ENCODE data around the gene SLC36A4. TPM values are rescaled to one million over a fixed set of nuclear protein-coding genes. Genes with fewer than 3 reads are reported as not detected.
"Not testable (repeated sequence)": the region's sequence is repeated elsewhere in the genome, so short reads cannot be mapped to it uniquely, and the experiment has no call there.

The SLC36A4 gene
- polyA plus RNA-seq, 4 donors = 0.45 to 4.9 (median 2.4) TPM

DNA sequence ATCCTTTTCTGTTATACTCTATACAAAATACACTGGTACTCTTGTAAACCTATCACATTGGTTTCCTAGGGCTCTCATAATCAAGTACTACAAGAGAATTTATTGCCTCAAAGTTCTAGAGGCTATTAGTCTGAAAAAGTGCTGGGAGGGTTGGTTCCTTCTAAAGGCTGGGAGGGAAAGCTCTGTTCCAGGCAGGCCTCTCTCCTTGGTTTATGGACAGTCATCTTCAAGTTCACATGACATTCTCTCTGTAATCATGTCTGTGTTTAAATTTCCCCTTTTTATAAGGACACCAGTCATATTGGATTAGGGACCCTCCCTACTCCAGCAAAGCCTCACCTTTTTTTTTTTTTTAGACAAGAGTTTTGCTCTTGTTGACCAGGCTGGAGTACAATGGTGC lies 9.1 kb downstream of the SLC36A4 start:
- FAIRE-seq = no peak
- H3K36me3 ChIP-seq (ENCODE audit: control insufficient read depth in 3 of 3, insufficient read depth in 2 of 3, low read depth in 1 of 3, low read length in 3 of 3) = no peaks in the 10 kb centered on the region

GRCh38 chr11:93187290-93187689 lies 10.5 kb downstream of the SLC36A4 start:
- H3K27ac ChIP-seq (ENCODE audit: low read depth in 1 of 3, low read length in 2 of 3) = no peak overlapping the region
- FAIRE-seq (no peak), DNase-seq (no peak)
- H3K27me3 ChIP-seq (ENCODE audit: control insufficient read depth in 3 of 3, insufficient read depth in 3 of 3, low read length in 3 of 3) = no peaks in the 10 kb centered on the region
- peaks cover 0 to 16% of the 10 kb centered on the region in 2 donors for H3K9me3 ChIP-seq (ENCODE audit: control insufficient read depth in 2 of 2, insufficient read depth in 1 of 2, low read depth in 1 of 2, low read length in 1 of 2)
- H3K4me3 ChIP-seq (ENCODE audit: low read depth in 1 of 3, low read length in 3 of 3) = no peak overlapping the region
- H3K4me1 ChIP-seq (ENCODE audit: control insufficient read depth in 3 of 3, insufficient read depth in 2 of 3, low read depth in 1 of 3, low read length in 2 of 3) = no peaks in the 10 kb centered on the region
- no peaks in the 10 kb centered on the region for H3K36me3 ChIP-seq (ENCODE audit: control insufficient read depth in 3 of 3, insufficient read depth in 2 of 3, low read depth in 1 of 3, low read length in 3 of 3)

More for the DNA sequence above, 9.1 kb downstream of the SLC36A4 start:
- no peak overlapping the region for H3K27ac ChIP-seq (ENCODE audit: low read depth in 1 of 3, low read length in 2 of 3)
- no peak for DNase-seq
- no peaks in the 10 kb centered on the region for H3K4me1 ChIP-seq (ENCODE audit: control insufficient read depth in 3 of 3, insufficient read depth in 2 of 3, low read depth in 1 of 3, low read length in 2 of 3)
- no peak overlapping the region for H3K4me3 ChIP-seq (ENCODE audit: low read depth in 1 of 3, low read length in 3 of 3)
- H3K27me3 ChIP-seq (ENCODE audit: control insufficient read depth in 3 of 3, insufficient read depth in 3 of 3, low read length in 3 of 3) = no peaks in the 10 kb centered on the region
- peaks cover 0 to 16% of the 10 kb centered on the region in 2 donors for H3K9me3 ChIP-seq (ENCODE audit: control insufficient read depth in 2 of 2, insufficient read depth in 1 of 2, low read depth in 1 of 2, low read length in 1 of 2)

DNA sequence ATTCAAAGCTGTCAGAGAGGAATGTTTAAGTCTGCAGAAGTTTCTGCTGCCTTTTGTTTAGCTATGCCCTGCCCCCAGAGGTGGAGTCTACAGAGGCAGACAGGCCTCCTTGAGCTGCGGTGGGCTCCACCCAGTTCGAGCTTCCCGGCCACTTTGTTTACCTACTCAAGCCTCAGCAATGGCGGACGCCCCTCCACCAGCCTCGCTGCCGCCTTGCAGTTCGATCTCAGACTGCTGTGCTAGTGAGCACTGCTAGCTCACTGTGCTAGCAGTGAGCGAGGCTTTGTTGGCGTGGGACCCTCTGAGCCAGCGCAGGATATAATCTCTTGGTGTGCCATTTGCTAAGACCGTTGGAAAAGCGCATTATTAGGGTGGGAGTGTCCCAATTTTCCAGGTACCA lies 19.9 kb downstream of the SLC36A4 start:
- DNase-seq; H3K36me3 ChIP-seq (ENCODE audit: control insufficient read depth in 3 of 3, insufficient read depth in 2 of 3, low read depth in 1 of 3, low read length in 3 of 3); H3K4me3 ChIP-seq (ENCODE audit: low read depth in 1 of 3, low read length in 3 of 3); H3K27ac ChIP-seq (ENCODE audit: low read depth in 1 of 3, low read length in 2 of 3); H3K4me1 ChIP-seq (ENCODE audit: control insufficient read depth in 3 of 3, insufficient read depth in 2 of 3, low read depth in 1 of 3, low read length in 2 of 3); FAIRE-seq; H3K27me3 ChIP-seq (ENCODE audit: control insufficient read depth in 3 of 3, insufficient read depth in 3 of 3, low read length in 3 of 3); H3K9me3 ChIP-seq (ENCODE audit: control insufficient read depth in 2 of 2, insufficient read depth in 1 of 2, low read depth in 1 of 2, low read length in 1 of 2): not testable (repeated sequence)
- WGBS, 3 donors = 89 to 95% (median 92%) methylated on average over 13 of the region's 13 CpGs

GRCh38 chr11:93169950-93170561 lies 27.7 kb downstream of the SLC36A4 start:
- no peaks in the 10 kb centered on the region for H3K4me1 ChIP-seq (ENCODE audit: control insufficient read depth in 3 of 3, insufficient read depth in 2 of 3, low read depth in 1 of 3, low read length in 2 of 3)
- no peaks in the 10 kb centered on the region for H3K27me3 ChIP-seq (ENCODE audit: control insufficient read depth in 3 of 3, insufficient read depth in 3 of 3, low read length in 3 of 3)
- no peaks in the 10 kb centered on the region for H3K9me3 ChIP-seq (ENCODE audit: control insufficient read depth in 2 of 2, insufficient read depth in 1 of 2, low read depth in 1 of 2, low read length in 1 of 2)
- DNase-seq = peak; percentile 6 to 25
- 43 to 59% (median 49%) methylated on average over 2 of the region's 2 CpGs for WGBS, 3 donors
- H3K4me3 ChIP-seq (ENCODE audit: low read depth in 1 of 3, low read length in 3 of 3) = no peak overlapping the region
- peak; percentile 64 for FAIRE-seq
- no peaks in the 10 kb centered on the region for H3K36me3 ChIP-seq (ENCODE audit: control insufficient read depth in 3 of 3, insufficient read depth in 2 of 3, low read depth in 1 of 3, low read length in 3 of 3)
- no peak overlapping the region for H3K27ac ChIP-seq (ENCODE audit: low read depth in 1 of 3, low read length in 2 of 3)

DNA sequence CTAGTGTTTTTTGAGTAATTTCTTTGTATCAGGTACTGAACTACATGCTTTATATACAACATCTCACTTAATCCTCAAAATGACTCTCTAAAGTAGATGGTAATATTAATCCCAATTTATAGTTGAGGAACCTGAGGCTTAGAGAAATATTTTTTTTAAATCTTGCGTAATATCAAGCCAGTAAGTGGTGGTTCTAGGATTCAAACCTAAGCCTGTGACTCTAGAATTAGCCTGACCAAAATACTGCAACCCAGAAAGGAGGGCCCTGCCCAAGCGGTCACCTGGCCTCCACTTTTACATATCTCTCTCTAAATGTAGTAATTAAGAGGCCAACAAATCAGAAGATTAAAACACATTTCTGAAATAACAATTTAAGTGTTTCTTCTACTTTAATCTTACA lies 28.6 kb downstream of the SLC36A4 start:
- H3K36me3 ChIP-seq (ENCODE audit: control insufficient read depth in 3 of 3, insufficient read depth in 2 of 3, low read depth in 1 of 3, low read length in 3 of 3) = no peaks in the 10 kb centered on the region
- WGBS, 3 donors = 95 to 97% (median 96%) methylated on average over 2 of the region's 2 CpGs
- H3K9me3 ChIP-seq (ENCODE audit: control insufficient read depth in 2 of 2, insufficient read depth in 1 of 2, low read depth in 1 of 2, low read length in 1 of 2) = no peaks in the 10 kb centered on the region
- H3K4me3 ChIP-seq (ENCODE audit: low read depth in 1 of 3, low read length in 3 of 3) = no peak overlapping the region
- H3K4me1 ChIP-seq (ENCODE audit: control insufficient read depth in 3 of 3, insufficient read depth in 2 of 3, low read depth in 1 of 3, low read length in 2 of 3) = no peaks in the 10 kb centered on the region
- H3K27ac ChIP-seq (ENCODE audit: low read depth in 1 of 3, low read length in 2 of 3) = no peak overlapping the region
- DNase-seq (no peak), FAIRE-seq (no peak)
- H3K27me3 ChIP-seq (ENCODE audit: control insufficient read depth in 3 of 3, insufficient read depth in 3 of 3, low read length in 3 of 3) = no peaks in the 10 kb centered on the region

DNA sequence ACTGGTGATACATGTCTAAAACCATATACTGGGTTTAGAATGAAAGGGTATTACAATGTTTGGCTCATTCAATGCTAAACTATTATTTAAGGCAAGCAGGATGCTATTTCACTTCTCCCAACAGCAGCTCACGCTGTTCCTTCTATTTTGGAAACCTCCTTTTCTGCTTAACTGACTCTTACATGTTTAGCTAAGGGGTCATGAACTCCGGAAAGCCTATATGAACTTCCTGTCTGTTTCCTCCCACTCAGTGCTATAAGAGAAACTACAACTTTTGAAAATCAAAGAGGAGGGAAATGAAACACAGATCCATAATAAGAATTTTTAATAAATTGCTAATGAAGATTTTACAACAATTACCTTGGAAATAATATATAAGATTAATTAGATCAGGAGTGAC lies 30.9 kb downstream of the SLC36A4 start:
- WGBS, 3 donors = 59 to 84% (median 65%) methylated on average over 2 of the region's 2 CpGs
- DNase-seq = no peak
- H3K27me3 ChIP-seq (ENCODE audit: control insufficient read depth in 3 of 3, insufficient read depth in 3 of 3, low read length in 3 of 3) = no peaks in the 10 kb centered on the region

GRCh38 chr11:93166194-93166593 lies 31.6 kb downstream of the SLC36A4 start:
- H3K9me3 ChIP-seq (ENCODE audit: control insufficient read depth in 2 of 2, insufficient read depth in 1 of 2, low read depth in 1 of 2, low read length in 1 of 2) = no peaks in the 10 kb centered on the region
- H3K27me3 ChIP-seq (ENCODE audit: control insufficient read depth in 3 of 3, insufficient read depth in 3 of 3, low read length in 3 of 3) = no peaks in the 10 kb centered on the region
- FAIRE-seq (no peak), DNase-seq (no peak)
- no peaks in the 10 kb centered on the region for H3K4me1 ChIP-seq (ENCODE audit: control insufficient read depth in 3 of 3, insufficient read depth in 2 of 3, low read depth in 1 of 3, low read length in 2 of 3)
- H3K4me3 ChIP-seq (ENCODE audit: low read depth in 1 of 3, low read length in 3 of 3) = no peak overlapping the region
- H3K36me3 ChIP-seq (ENCODE audit: control insufficient read depth in 3 of 3, insufficient read depth in 2 of 3, low read depth in 1 of 3, low read length in 3 of 3) = no peaks in the 10 kb centered on the region
- H3K27ac ChIP-seq (ENCODE audit: low read depth in 1 of 3, low read length in 2 of 3) = no peak overlapping the region

More for the DNA sequence above, 30.9 kb downstream of the SLC36A4 start:
- no peaks in the 10 kb centered on the region for H3K4me1 ChIP-seq (ENCODE audit: control insufficient read depth in 3 of 3, insufficient read depth in 2 of 3, low read depth in 1 of 3, low read length in 2 of 3)
- H3K9me3 ChIP-seq (ENCODE audit: control insufficient read depth in 2 of 2, insufficient read depth in 1 of 2, low read depth in 1 of 2, low read length in 1 of 2) = no peaks in the 10 kb centered on the region
- H3K27ac ChIP-seq (ENCODE audit: low read depth in 1 of 3, low read length in 2 of 3) = no peak overlapping the region
- FAIRE-seq = no peak
- no peaks in the 10 kb centered on the region for H3K36me3 ChIP-seq (ENCODE audit: control insufficient read depth in 3 of 3, insufficient read depth in 2 of 3, low read depth in 1 of 3, low read length in 3 of 3)
- no peak overlapping the region for H3K4me3 ChIP-seq (ENCODE audit: low read depth in 1 of 3, low read length in 3 of 3)

- no peak overlapping the region for H3K27ac ChIP-seq (ENCODE audit: low read depth in 1 of 3, low read length in 2 of 3)
- FAIRE-seq = no peak
- H3K9me3 ChIP-seq (ENCODE audit: control insufficient read depth in 2 of 2, insufficient read depth in 1 of 2, low read depth in 1 of 2, low read length in 1 of 2) = no peaks in the 10 kb centered on the region
- WGBS, 3 donors = 96 to 98% (median 97%) methylated on average over 1 of the region's 1 CpG
- H3K27me3 ChIP-seq (ENCODE audit: control insufficient read depth in 3 of 3, insufficient read depth in 3 of 3, low read length in 3 of 3) = no peaks in the 10 kb centered on the region
- H3K36me3 ChIP-seq (ENCODE audit: control insufficient read depth in 3 of 3, insufficient read depth in 2 of 3, low read depth in 1 of 3, low read length in 3 of 3) = no peaks in the 10 kb centered on the region
- no peak overlapping the region for H3K4me3 ChIP-seq (ENCODE audit: low read depth in 1 of 3, low read length in 3 of 3)
- H3K4me1 ChIP-seq (ENCODE audit: control insufficient read depth in 3 of 3, insufficient read depth in 2 of 3, low read depth in 1 of 3, low read length in 2 of 3) = no peaks in the 10 kb centered on the region
- DNase-seq = no peak
Measured at GRCh38 chr11:93160808-93161207, 37.0 kb downstream of the SLC36A4 start.

- Histone ChIP-seq H3K27me3 (ENCODE audit: control insufficient read depth in 3 of 3, insufficient read depth in 3 of 3, low read length in 3 of 3) (no peaks in the 10 kb centered on the region), H3K36me3 (ENCODE audit: control insufficient read depth in 3 of 3, insufficient read depth in 2 of 3, low read depth in 1 of 3, low read length in 3 of 3) (no peaks in the 10 kb centered on the region), H3K27ac (ENCODE audit: low read depth in 1 of 3, low read length in 2 of 3) (no peak overlapping the region), H3K4me3 (ENCODE audit: low read depth in 1 of 3, low read length in 3 of 3) (no peak overlapping the region), H3K9me3 (ENCODE audit: control insufficient read depth in 2 of 2, insufficient read depth in 1 of 2, low read depth in 1 of 2, low read length in 1 of 2) (no peaks in the 10 kb centered on the region), H3K4me1 (ENCODE audit: control insufficient read depth in 3 of 3, insufficient read depth in 2 of 3, low read depth in 1 of 3, low read length in 2 of 3) (no peaks in the 10 kb centered on the region)
- FAIRE-seq (no peak), DNase-seq (no peak)
Measured at GRCh38 chr11:93160156-93160555, 37.6 kb downstream of the SLC36A4 start.

Data from small intestine (tissue), 7 donors.